ENCODE measurements around the gene SUSD6.
"Not testable (repeated sequence)": the region's sequence is repeated elsewhere in the genome, so short reads cannot be mapped to it uniquely, and the experiment has no call there.

The SUSD6 gene

GRCh38 chr14:69696633-69697557, 85.5 kb downstream of the SUSD6 start:
- DNase-seq, result no peak

GRCh38 chr14:69698572-69698971, 87.2 kb downstream of the SUSD6 start:
- DNase-seq, result no peak

- DNase-seq, result not testable (repeated sequence)
Measured at GRCh38 chr14:69699243-69699642, 87.8 kb downstream of the SUSD6 start.

DNA sequence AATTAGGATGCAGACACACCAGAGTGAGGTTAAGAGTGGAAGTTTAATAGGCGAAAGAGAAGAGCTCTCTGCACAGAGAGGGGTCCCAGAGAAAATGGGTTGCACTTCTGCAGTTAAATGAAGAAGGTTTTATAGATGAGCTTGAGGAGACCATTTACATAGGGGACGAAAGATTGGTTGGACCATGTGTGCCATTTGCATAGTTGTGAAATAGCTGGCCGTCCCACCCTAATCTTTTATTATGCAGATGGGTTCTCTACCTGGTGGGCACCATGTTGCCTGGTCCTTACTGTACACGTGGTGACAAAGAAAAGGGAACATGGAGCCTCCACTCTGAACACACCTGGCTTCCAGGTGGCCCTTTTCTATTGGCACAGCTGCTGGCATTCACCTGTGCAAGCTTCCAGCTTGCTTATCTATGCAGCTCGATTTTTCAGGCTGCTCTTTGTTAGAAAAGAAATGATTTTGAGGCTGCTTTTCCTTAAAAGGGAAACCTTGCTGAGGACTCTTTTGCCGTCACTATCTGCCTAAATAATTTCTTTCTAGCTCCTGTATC, 88.4 kb downstream of the SUSD6 start:
- no peak for DNase-seq

DNA sequence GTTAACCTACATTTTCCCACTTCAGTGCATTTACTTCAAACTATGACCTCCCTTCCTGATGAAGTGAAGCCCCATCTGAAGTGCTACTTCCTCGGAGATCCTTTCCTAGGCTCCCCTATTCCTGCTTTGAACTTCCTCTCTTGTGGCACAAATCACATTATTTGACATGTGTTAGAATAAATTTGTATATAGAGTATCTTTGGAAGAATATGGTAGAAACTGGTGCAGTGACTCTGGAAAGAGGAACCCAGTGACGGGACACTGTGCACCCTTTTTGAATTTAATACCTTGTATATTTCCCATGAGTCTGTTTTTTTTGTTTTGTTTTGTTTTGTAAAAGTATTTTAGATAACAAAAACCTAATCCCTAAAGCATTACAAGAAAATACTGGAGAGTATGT, 89.2 kb downstream of the SUSD6 start:
- DNase-seq, result no peak

- DNase-seq, result no peak
Measured at GRCh38 chr14:69701291-69701690, 89.9 kb downstream of the SUSD6 start.

GRCh38 chr14:69701857-69702256, 90.5 kb downstream of the SUSD6 start:
- DNase-seq, result no peak

DNA sequence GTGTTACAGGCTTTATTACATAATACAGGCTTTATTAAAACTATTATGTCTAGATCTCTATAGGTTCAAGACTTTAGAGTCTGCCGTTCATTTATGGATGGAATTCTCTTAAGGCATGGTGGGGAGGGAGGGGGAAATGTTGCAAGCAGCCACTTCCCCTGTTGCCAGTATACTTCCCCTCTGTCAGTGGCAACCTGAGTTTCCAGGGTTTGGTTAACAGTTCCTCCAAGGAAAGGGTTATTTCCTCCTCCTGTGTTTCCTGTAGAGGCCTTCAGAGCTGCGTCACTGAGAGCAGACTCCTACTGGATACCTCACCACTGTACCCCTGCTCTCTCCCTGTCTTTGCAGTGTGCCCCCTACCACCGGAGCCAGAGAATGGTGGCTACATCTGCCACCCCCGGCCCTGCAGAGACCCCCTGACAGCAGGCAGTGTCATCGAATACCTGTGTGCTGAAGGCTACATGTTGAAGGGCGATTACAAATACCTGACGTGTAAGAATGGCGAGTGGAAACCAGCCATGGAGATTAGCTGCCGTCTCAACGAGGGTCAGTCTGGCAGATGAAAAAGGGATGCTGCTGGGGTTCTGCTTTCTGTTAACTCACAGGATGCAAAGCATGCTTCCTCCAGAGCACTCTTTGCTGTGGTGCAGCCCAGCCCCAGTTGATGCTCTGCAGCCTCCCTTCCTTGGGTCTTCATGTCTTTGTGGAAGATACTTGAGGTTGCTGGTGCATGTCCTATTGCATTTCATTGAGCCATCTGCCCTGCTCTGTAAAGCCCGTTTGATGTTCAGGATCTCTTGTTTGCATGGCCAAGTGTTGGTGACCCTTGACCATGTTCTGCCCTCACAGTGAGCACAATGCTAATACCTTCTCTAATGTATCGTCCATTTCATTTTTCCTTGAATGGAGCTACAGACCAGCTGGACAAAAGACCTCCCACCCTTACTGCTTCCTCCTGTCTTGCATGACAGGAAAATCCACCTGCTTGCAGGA, 91.9 kb downstream of the SUSD6 start:
- no peak for DNase-seq

- DNase-seq, result no peak
Measured at GRCh38 chr14:69704319-69704718, 92.9 kb downstream of the SUSD6 start.

- no peak for DNase-seq
Measured at GRCh38 chr14:69705706-69706105, 94.3 kb downstream of the SUSD6 start.

GRCh38 chr14:69708049-69708448, 96.7 kb downstream of the SUSD6 start:
- DNase-seq, result no peak

DNA sequence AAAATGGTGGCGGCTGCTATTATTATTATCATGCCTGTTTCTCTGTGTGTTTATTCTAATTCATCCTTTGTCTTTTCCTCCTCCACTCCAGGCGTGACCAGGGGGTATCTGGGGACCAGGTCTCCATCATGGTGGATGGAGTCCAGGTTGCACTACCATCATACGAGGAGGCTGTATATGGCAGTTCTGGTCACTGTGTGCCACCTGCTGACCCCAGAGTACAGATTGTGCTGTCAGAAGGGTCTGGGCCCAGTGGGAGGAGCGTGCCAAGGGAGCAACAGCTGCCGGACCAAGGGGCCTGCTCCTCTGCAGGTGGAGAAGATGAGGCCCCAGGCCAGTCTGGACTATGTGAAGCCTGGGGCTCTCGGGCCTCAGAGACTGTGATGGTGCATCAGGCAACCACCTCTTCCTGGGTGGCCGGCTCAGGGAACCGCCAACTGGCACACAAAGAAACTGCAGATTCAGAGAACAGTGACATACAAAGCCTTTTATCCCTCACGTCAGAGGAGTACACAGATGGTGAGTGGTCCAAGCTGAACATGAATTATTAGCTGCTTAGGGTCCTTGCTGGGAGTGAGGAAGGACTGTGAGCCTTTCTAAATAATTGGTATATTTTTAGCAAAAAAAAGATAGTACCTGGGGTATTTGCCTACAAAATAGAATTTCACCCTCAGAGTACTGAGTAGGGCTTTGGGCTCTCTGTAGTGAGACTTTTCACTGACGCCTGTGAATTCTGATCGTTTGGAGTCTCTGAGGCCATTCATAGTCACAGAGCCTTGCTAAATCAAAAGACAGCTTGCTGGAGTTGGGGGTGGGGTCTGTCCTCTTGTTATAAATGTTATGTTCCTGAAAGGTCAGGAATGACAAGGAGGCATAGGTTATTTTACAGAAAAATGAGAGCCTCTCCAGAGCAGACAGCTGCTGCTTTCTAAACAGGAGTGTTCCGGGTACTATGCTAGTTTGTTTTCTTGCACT, 97.5 kb downstream of the SUSD6 start:
- no peak for DNase-seq

DNA sequence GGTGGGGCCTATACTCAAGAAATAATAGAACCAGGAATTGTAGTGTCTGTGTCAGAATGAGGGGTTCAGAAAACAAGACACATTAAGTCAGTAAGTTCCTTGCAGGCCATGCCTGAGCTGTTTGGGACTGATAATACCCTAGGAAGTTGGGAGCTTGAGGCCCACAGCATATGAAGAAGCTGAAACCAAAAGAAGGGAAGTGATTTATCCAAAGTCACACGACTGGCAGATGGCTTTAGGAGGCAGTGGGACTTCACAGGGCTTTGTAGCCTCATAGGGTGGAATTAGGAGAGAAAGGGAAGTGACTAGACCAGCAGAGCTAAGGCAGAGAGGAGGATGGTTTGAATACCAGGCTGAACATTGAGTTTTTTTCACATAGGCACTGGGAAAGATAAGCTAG, 99.0 kb downstream of the SUSD6 start:
- no peak for DNase-seq

- no peak for DNase-seq
Measured at GRCh38 chr14:69711065-69711464, 99.7 kb downstream of the SUSD6 start.

GRCh38 chr14:69711477-69711876, 100.1 kb downstream of the SUSD6 start:
- DNase-seq, result no peak

DNA sequence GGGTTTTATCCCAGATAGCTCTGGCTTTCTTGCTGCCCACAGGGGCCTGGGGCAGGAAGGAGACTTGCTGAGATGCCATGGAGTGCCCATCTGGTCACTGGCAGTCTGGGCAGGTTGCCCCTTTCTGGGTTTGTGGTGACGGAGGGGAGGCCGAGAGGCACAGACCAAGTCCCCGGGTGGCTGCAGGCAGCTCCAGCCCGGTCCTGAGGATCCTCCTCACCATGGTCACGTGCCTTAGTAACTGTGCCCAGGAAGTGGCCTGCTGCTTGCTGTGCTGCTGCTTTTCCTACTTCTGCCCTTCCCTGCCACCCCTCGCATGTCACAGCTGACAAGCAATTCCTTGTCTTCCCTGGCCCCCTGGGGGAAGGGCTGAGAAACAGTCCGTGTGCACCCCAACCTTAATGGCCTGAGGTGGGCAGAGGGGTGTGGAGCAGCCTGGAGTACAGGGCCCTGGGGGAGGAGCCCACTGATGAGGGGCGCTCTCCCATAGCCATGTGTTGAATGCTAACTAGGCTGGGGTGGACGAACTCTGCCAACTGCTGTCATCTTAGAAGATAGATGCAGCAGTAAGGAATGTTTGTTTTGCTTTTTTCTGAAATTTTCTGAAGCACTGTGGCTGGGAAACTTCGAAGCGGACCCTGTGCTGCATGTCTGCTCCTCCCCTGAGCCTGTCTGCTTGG, 100.6 kb downstream of the SUSD6 start:
- DNase-seq, result no peak

GRCh38 chr14:69712599-69713088, 101.2 kb downstream of the SUSD6 start:
- DNase-seq, result no peak

DNA sequence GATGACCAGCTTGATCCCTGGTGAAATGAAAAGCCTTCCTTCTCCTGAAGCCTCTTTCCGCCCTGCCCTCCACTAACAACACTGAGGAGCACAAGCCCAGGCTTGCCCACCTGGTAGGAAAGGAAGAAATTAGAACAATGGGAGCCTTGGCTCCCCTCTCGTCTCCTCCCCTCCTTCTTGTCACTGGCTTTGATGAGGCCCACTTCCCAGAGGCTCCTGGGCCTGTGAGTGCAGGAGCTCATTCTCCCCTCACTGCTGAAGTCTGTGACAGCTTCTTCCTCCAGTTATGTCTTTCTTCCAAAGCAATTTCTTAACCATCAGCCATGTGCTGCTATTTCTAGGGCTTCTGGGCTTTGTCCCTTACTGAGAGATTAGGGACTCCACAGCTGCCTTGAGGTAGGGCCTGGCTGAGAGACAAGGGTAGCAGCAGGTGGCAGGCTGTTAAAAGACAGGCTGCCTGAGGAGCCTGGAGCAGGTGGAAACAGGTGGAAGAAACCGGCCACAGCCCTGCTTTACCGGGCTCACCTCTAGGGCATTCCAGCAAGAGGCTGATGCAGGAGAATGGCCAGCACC, 101.9 kb downstream of the SUSD6 start:
- no peak for DNase-seq

- no peak for DNase-seq
Measured at GRCh38 chr14:69713993-69714679, 102.7 kb downstream of the SUSD6 start.
